HCT116 (cell line): ENCODE results near the gene FAM193B. TPM values are rescaled to one million over a fixed set of nuclear protein-coding genes. Genes with fewer than 3 reads are reported as not detected.

Source experiments
- ATAC-seq: fragments of 200-7000 bp; cut with Tn5 transposase; 2 replicates; pipeline ENCODE4 v1.9.1; 2020; ENCODE audit warnings: mild to moderate bottlenecking, moderate library complexity
- BruUV-seq: library from RNA; stranded (reverse); fragments of 400-500 nt; replicated peaks from 2 replicates; lab custom pipeline; 2021; lab: Mats Ljungman, UMichigan
- CTCF ChIA-PET: fragments of 300-600 bp; sonication (Branson Sonifier 250); formaldehyde crosslinking; loops from one replicate; lab custom pipeline; 2021; ENCODE audit warnings: antibody characterized with exemption; lab: Charles Lee
- POLR2A ChIA-PET: fragments of 300-600, 350-600 bp; sonication (Branson Sonifier 250); formaldehyde crosslinking; loops from one replicate; lab custom pipeline; 2021; ENCODE audit warnings: antibody characterized with exemption; lab: Charles Lee
- RAD21 ChIA-PET, 2 experiments: fragments of 300-600 bp; sonication (Branson Sonifier 250); formaldehyde crosslinking; loops; one replicate each; lab custom pipeline; 2023; ENCODE audit warnings: low total read pairs in 2 of 2; ENCODE audit not compliant: uncharacterized antibody in 2 of 2, unreplicated experiment in 2 of 2, low non-redundant PET in 1 of 2; lab: Charles Lee
- DNase-seq: peaks from one replicate; pipeline ENCODE4 v3.0.0-alpha.2; 2010; ENCODE audit warnings: low read depth, low spot score
- H2AFZ ChIP-seq: fragments of 200-600 bp; shearing (Covaris generic), sonication (generic); 2 replicates; pipeline ENCODE4 v1.6.1; 2017; ENCODE audit warnings: low read depth, mixed run types, mixed read lengths, antibody characterized with exemption, low read length; ENCODE audit not compliant: poor library complexity, severe bottlenecking
- H3K27ac ChIP-seq: 2 replicates; pipeline ENCODE4 v1.5.1; 2012; ENCODE audit warnings: low read depth, low read length
- H3K27me3 ChIP-seq: fragments of 200-600 bp; sonication (generic); 2 replicates; pipeline ENCODE4 v1.6.1; 2016; ENCODE audit warnings: mixed run types, low read length, mixed read lengths; ENCODE audit not compliant: insufficient read depth
- H3K36me3 ChIP-seq, 2 experiments: fragments of 200-500 bp in 1 of 2; fragments of 200-600 bp in 1 of 2; sonication (Bioruptor generic) in 1 of 2; sonication (generic) in 1 of 2; 2 replicates each; pipeline versions ENCODE4 v1.5.1 to v1.6.1; 2014 to 2016; ENCODE audit warnings: low read length in 2 of 2, inconsistent platforms in 1 of 2, mixed read lengths in 1 of 2, mixed run types in 1 of 2; ENCODE audit not compliant: insufficient read depth in 2 of 2, control insufficient read depth in 1 of 2
- H3K4me1 ChIP-seq, 2 experiments: fragments of 200-600 bp in 1 of 2; sonication (generic) in 1 of 2; 2 replicates each; pipeline versions ENCODE4 v1.5.1 to v1.6.1; 2012 to 2017; ENCODE audit warnings: low read length in 2 of 2, inconsistent platforms in 1 of 2, mild to moderate bottlenecking in 1 of 2, mixed read lengths in 1 of 2, mixed run types in 1 of 2, moderate library complexity in 1 of 2; ENCODE audit not compliant: insufficient read depth in 2 of 2, control insufficient read depth in 1 of 2
- H3K4me2 ChIP-seq: fragments of 200-600 bp; sonication (generic); 2 replicates; pipeline ENCODE4 v1.6.1; 2017; ENCODE audit warnings: mixed run types, low read length, mixed read lengths
- H3K4me3 ChIP-seq, 2 experiments: fragments of 200-600 bp in 1 of 2; sonication (generic) in 1 of 2; replicated peaks in 1 of 2; 2 replicates each; pipeline ENCODE4 v1.5.1; 2011 to 2016; ENCODE audit warnings: low read length in 2 of 2, control low read depth in 1 of 2, low read depth in 1 of 2, mild to moderate bottlenecking in 1 of 2, mixed read lengths in 1 of 2, mixed run types in 1 of 2
- H3K79me2 ChIP-seq: fragments of 200-600 bp; sonication (generic); 2 replicates; pipeline ENCODE4 v1.6.1; 2017; ENCODE audit warnings: mild to moderate bottlenecking, mixed run types, low read length, moderate library complexity, mixed read lengths; ENCODE audit not compliant: insufficient read depth
- H3K9ac ChIP-seq: fragments of 200-600 bp; sonication (generic); 2 replicates; pipeline ENCODE4 v1.6.1; 2016; ENCODE audit warnings: low read length, mixed read lengths
- H3K9me2 ChIP-seq: fragments of 200-600 bp; sonication (generic), shearing (Covaris generic); 2 replicates; pipeline ENCODE4 v1.6.1; 2017; ENCODE audit warnings: mixed run types, mild to moderate bottlenecking, moderate library complexity; ENCODE audit not compliant: insufficient read depth
- H3K9me3 ChIP-seq, 2 experiments: fragments of 200-500 bp in 1 of 2; fragments of 200-600 bp in 1 of 2; sonication (Bioruptor generic) in 1 of 2; sonication (generic) in 1 of 2; 2 replicates each; pipeline ENCODE4 v1.6.1; 2014 to 2017; ENCODE audit warnings: low read length in 2 of 2, mixed read lengths in 2 of 2, inconsistent platforms in 1 of 2, low read depth in 1 of 2, mild to moderate bottlenecking in 1 of 2, mixed run types in 1 of 2, moderate library complexity in 1 of 2; ENCODE audit not compliant: control insufficient read depth in 1 of 2, insufficient read depth in 1 of 2
- H4K20me1 ChIP-seq: fragments of 200-600 bp; sonication (generic), shearing (Covaris generic); 2 replicates; pipeline ENCODE4 v1.6.1; 2017; ENCODE audit warnings: mixed run types, mild to moderate bottlenecking, moderate library complexity; ENCODE audit not compliant: insufficient read depth
- CBX3 ChIP-seq: IDR thresholded peaks from 2 replicates; pipeline ENCODE4 v1.6.1; 2012; ENCODE audit warnings: low read depth
- CEBPB ChIP-seq: IDR thresholded peaks from 2 replicates; pipeline ENCODE4 v1.6.1; 2012; ENCODE audit warnings: low read depth
- EGR1 ChIP-seq: IDR thresholded peaks from 2 replicates; pipeline ENCODE4 v1.6.1; 2012; ENCODE audit warnings: low read depth
- EZH2 ChIP-seq: fragments of 200-600 bp; sonication (generic); IDR thresholded peaks from 2 replicates; pipeline ENCODE4 v1.6.1; 2017; ENCODE audit warnings: antibody characterized with exemption, mixed run types
- EZH2phosphoT487 ChIP-seq: fragments of 200-600 bp; IDR thresholded peaks from 2 replicates; pipeline ENCODE4 v1.6.1; 2018; ENCODE audit warnings: antibody characterized with exemption, borderline replicate concordance
- FOSL1 ChIP-seq: IDR thresholded peaks from 2 replicates; pipeline ENCODE4 v1.6.1; 2012; ENCODE audit warnings: low read depth
- JUND ChIP-seq: IDR thresholded peaks from 2 replicates; pipeline ENCODE4 v1.6.1; 2012
- POLR2AphosphoS5 ChIP-seq: IDR thresholded peaks from 2 replicates; pipeline ENCODE4 v1.6.1; 2011; ENCODE audit warnings: mild to moderate bottlenecking, low read depth, low read length, moderate library complexity
- RAD21 ChIP-seq: IDR thresholded peaks from 2 replicates; pipeline ENCODE4 v1.6.1; 2012; ENCODE audit warnings: low read depth, mild to moderate bottlenecking
- SIN3A ChIP-seq: IDR thresholded peaks from 2 replicates; pipeline ENCODE4 v1.6.1; 2012; ENCODE audit warnings: low read depth
- YY1 ChIP-seq: IDR thresholded peaks from 2 replicates; pipeline ENCODE4 v1.6.1; 2011; ENCODE audit warnings: low read length, low read depth, moderate library complexity, mild to moderate bottlenecking; ENCODE audit not compliant: insufficient replicate concordance; ENCODE audit errors: extremely low read depth
- ZFX ChIP-seq: fragments of 450-650 bp; IDR thresholded peaks from 2 replicates; pipeline ENCODE4 v1.6.1; 2017
- ZNF274 ChIP-seq: fragments of 200-500 bp; sonication (Bioruptor generic); IDR thresholded peaks from 2 replicates; pipeline ENCODE4 v1.6.1; 2014; ENCODE audit warnings: mild to moderate bottlenecking, low read depth, low read length, inconsistent platforms
- intact Hi-C: fragments of 100-400 bp; cut with micrococcal nuclease; formaldehyde crosslinking; loops from 2 replicates; pipeline ENCODE4 v1.10.0; 2022
- total RNA-seq: library from RNA; stranded (reverse); gene quantifications from one replicate; pipeline ENCODE4 v1.2.1, GENCODE V29; 2021; ENCODE audit not compliant: unreplicated experiment
- TF ChIP-seq, protein P1 (sequence below): IDR thresholded peaks from 2 replicates; pipeline ENCODE4 v1.6.1; 2012
- TF ChIP-seq, protein P2 (sequence below): IDR thresholded peaks from 2 replicates; pipeline ENCODE4 v1.6.1; 2011; ENCODE audit warnings: mild to moderate bottlenecking, low read length, moderate library complexity; ENCODE audit not compliant: insufficient replicate concordance; ENCODE audit errors: extremely low read depth

Gene FAM193B
- total RNA-seq, 1 experiment from 2014 or later, result 54.0 TPM

GRCh38 chr5:177545487-177546257 is 8.7 kb downstream of the FAM193B start:
- Histone ChIP-seq H3K9me3 (no peaks in the 10 kb centered on the region), H3K9ac (no peak overlapping the region), H3K36me3 (no peaks in the 10 kb centered on the region), H2AFZ (no peak overlapping the region), H4K20me1 (peaks cover 4% of the 10 kb centered on the region; the same call in 1 of the 2 replicates), H3K27me3 (no peaks in the 10 kb centered on the region), H3K4me2 (no peak overlapping the region), H3K4me3 (no peak overlapping the region), H3K79me2 (peaks cover 71% of the 10 kb centered on the region), H3K27ac (no peak overlapping the region), H3K9me2 (no peaks in the 10 kb centered on the region), H3K4me1 (0 out of 4 replicates have a peak, but pooled peaks cover 0 to 6% of the 10 kb centered on the region in 2 experiments)
- CTCF ChIA-PET, result no interaction called here
- DNase-seq (no peak), ATAC-seq (no peak)
- POLR2A ChIA-PET, result interaction anchor here (1.2 kb wide), 1 partner anchor 10 kb away, joined by 3 read pairs; no protein-coding TSS in a partner anchor
- RAD21 ChIA-PET, result no interaction called here
- TF ChIP-seq FOSL1 (no peak), EGR1 (no peak), EZH2 (no peak), CEBPB (peak; percentile 43; the same call in 1 of the 2 replicates), ZFX (no peak), SIN3A (no peak)
- intact Hi-C loops, result no loop called here
- no TSS peak for BruUV-seq

GRCh38 chr5:177542816-177543465 is 11.4 kb downstream of the FAM193B start:
- Histone ChIP-seq H4K20me1 (peaks cover 4% of the 10 kb centered on the region; the same call in 1 of the 2 replicates), H3K4me1 (0 out of 4 replicates have a peak, but pooled peaks cover 0 to 6% of the 10 kb centered on the region in 2 experiments), H3K9ac (no peak overlapping the region), H3K4me3 (no peak overlapping the region), H3K9me3 (no peaks in the 10 kb centered on the region), H2AFZ (no peak overlapping the region), H3K36me3 (peaks cover 3 to 9% of the 10 kb centered on the region in 2 experiments; a peak in 2 of 4 replicates), H3K79me2 (peaks cover 57% of the 10 kb centered on the region), H3K27ac (no peak overlapping the region), H3K4me2 (no peak overlapping the region), H3K27me3 (no peaks in the 10 kb centered on the region), H3K9me2 (no peaks in the 10 kb centered on the region)
- ChIA-PET RAD21 (no interaction called here), CTCF (no interaction called here), POLR2A (no interaction called here)
- ATAC-seq, result no peak
- intact Hi-C loops, result no loop called here
- no TSS peak for BruUV-seq
- no peak for DNase-seq
- TF ChIP-seq YY1, result no peak
- TF ChIP-seq POLR2AphosphoS5, result no peak
- no peak for TF ChIP-seq EZH2phosphoT487
- TF ChIP-seq, protein P1, sequence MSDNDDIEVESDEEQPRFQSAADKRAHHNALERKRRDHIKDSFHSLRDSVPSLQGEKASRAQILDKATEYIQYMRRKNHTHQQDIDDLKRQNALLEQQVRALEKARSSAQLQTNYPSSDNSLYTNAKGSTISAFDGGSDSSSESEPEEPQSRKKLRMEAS, result no peak
- TF ChIP-seq CBX3, result no peak
- no peak for TF ChIP-seq SIN3A
- TF ChIP-seq CEBPB, result no peak
- TF ChIP-seq, protein P2, sequence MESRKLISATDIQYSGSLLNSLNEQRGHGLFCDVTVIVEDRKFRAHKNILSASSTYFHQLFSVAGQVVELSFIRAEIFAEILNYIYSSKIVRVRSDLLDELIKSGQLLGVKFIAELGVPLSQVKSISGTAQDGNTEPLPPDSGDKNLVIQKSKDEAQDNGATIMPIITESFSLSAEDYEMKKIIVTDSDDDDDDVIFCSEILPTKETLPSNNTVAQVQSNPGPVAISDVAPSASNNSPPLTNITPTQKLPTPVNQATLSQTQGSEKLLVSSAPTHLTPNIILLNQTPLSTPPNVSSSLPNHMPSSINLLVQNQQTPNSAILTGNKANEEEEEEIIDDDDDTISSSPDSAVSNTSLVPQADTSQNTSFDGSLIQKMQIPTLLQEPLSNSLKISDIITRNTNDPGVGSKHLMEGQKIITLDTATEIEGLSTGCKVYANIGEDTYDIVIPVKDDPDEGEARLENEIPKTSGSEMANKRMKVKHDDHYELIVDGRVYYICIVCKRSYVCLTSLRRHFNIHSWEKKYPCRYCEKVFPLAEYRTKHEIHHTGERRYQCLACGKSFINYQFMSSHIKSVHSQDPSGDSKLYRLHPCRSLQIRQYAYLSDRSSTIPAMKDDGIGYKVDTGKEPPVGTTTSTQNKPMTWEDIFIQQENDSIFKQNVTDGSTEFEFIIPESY, result no peak
- no peak for TF ChIP-seq JUND
- TF ChIP-seq ZFX, result no peak
- TF ChIP-seq ZNF274, result no peak
- no peak for TF ChIP-seq FOSL1
- no peak for TF ChIP-seq RAD21
